ENCODE data around the gene PDE3A. TPM values are rescaled to one million over a fixed set of nuclear protein-coding genes. Genes with fewer than 3 reads are reported as not detected.

The PDE3A gene
- total RNA-seq, 1 experiment from 2014 or later, result 2.8 TPM

- no peak for TF ChIP-seq ATF2 (CRISPR knock-in tag; IDR thresholded peaks at IDR 0.05; ENCODE audit: borderline replicate concordance, low read depth)
- TF ChIP-seq ARID4B (CRISPR knock-in tag; IDR thresholded peaks at IDR 0.05; ENCODE audit: borderline replicate concordance), result no peak
- TF ChIP-seq FOXJ3 (CRISPR knock-in tag; IDR thresholded peaks at IDR 0.05; ENCODE audit: borderline replicate concordance), result no peak
- TF ChIP-seq CDX4 (CRISPR knock-in tag; IDR thresholded peaks at IDR 0.05; ENCODE audit: borderline replicate concordance), result no peak
- no peak for TF ChIP-seq PRRX2 (CRISPR knock-in tag; IDR thresholded peaks at IDR 0.05)
- no peak for TF ChIP-seq ZNF512 (CRISPR knock-in tag; IDR thresholded peaks at IDR 0.05; ENCODE audit: borderline replicate concordance)
- TF ChIP-seq ZBTB43 (CRISPR knock-in tag; IDR thresholded peaks at IDR 0.05), result no peak
- TF ChIP-seq ZNF219 (CRISPR knock-in tag; IDR thresholded peaks at IDR 0.05; ENCODE audit: borderline replicate concordance), result no peak
- TF ChIP-seq ZNF138 (CRISPR knock-in tag; conservative IDR thresholded peaks at IDR 0.05), result no peak
- TF ChIP-seq ZNF396 (CRISPR knock-in tag; IDR thresholded peaks at IDR 0.05; ENCODE audit: borderline replicate concordance), result no peak
These were observed 135.5 kb downstream of the PDE3A start (continued) for GRCh38 chr12:20503858-20504257.

- H3K9me3 Mint-ChIP-seq, result no peaks in the 10 kb centered on the region
- CTCF ChIA-PET, result interaction anchor here (1.0 kb wide), 1 partner anchor 44 kb away, joined by 3 read pairs; no protein-coding TSS in a partner anchor
These were observed 136.7 kb downstream of the PDE3A start for GRCh38 chr12:20505056-20505455.

More at GRCh38 chr12:20505056-20505455, 136.7 kb downstream of the PDE3A start:
- H3K36me3 Mint-ChIP-seq, result no peaks in the 10 kb centered on the region
- no peaks in the 10 kb centered on the region for H3K27me3 Mint-ChIP-seq (ENCODE audit: low read depth)
- POLR2A ChIA-PET, result no interaction called here
- DNase-seq (ENCODE audit: low spot score) (no peak), ATAC-seq (no peak)
- H3K4me3 Mint-ChIP-seq, result no peak overlapping the region
- H3K4me1 Mint-ChIP-seq, result peaks cover 7% of the 10 kb centered on the region; the same call in 1 of the 2 replicates
- no peak overlapping the region for H3K27ac Mint-ChIP-seq
- TF ChIP-seq AR (CRISPR knock-in tag; IDR thresholded peaks at IDR 0.05) (no peak), KAT7 (CRISPR knock-in tag; IDR thresholded peaks at IDR 0.05; ENCODE audit: borderline replicate concordance) (no peak), NR3C1 (CRISPR knock-in tag; conservative IDR thresholded peaks at IDR 0.05; ENCODE audit: low read depth) (no peak), ZNF423 (CRISPR knock-in tag; IDR thresholded peaks at IDR 0.05) (no peak)
